GM18907 (cell line): Measurements from ENCODE around the gene SH3PXD2A.

Experiments
- ATAC-seq: cut with Tn5 transposase; IDR thresholded peaks from one replicate; pipeline ENCODE4 v1.9.1; 2021; ENCODE audit warnings: mild to moderate bottlenecking, moderate library complexity; ENCODE audit not compliant: unreplicated experiment

SH3PXD2A gene

GRCh38 chr10:103835096-103836050 lies 20.0 kb downstream of the SH3PXD2A start:
- ATAC-seq = no peak

GRCh38 chr10:103834436-103835095 lies 20.8 kb downstream of the SH3PXD2A start:
- no peak for ATAC-seq

GRCh38 chr10:103833731-103834365 lies 21.5 kb downstream of the SH3PXD2A start:
- ATAC-seq = no peak

- no peak for ATAC-seq
These were observed 22.6 kb downstream of the SH3PXD2A start for GRCh38 chr10:103832806-103833205.

GRCh38 chr10:103829838-103830465 lies 25.4 kb downstream of the SH3PXD2A start:
- ATAC-seq = no peak

GRCh38 chr10:103829278-103829677 lies 26.1 kb downstream of the SH3PXD2A start:
- ATAC-seq = no peak

- ATAC-seq = no peak
These were observed 26.7 kb downstream of the SH3PXD2A start for GRCh38 chr10:103828587-103829197.

- no peak for ATAC-seq
These were observed 27.3 kb downstream of the SH3PXD2A start for GRCh38 chr10:103828107-103828506.

- no peak for ATAC-seq
These were observed 28.5 kb downstream of the SH3PXD2A start for GRCh38 chr10:103826885-103827284.

- no peak for ATAC-seq
These were observed 31.1 kb downstream of the SH3PXD2A start for GRCh38 chr10:103824281-103824680.

GRCh38 chr10:103823706-103824272 lies 31.6 kb downstream of the SH3PXD2A start:
- ATAC-seq = no peak

GRCh38 chr10:103822800-103823199 lies 32.6 kb downstream of the SH3PXD2A start:
- ATAC-seq = no peak

- ATAC-seq = no peak
These were observed 33.2 kb downstream of the SH3PXD2A start for GRCh38 chr10:103822107-103822716.

GRCh38 chr10:103820101-103821062 lies 35.0 kb downstream of the SH3PXD2A start:
- ATAC-seq = no peak

- no peak for ATAC-seq
These were observed 35.9 kb downstream of the SH3PXD2A start for GRCh38 chr10:103819493-103819892.

GRCh38 chr10:103818765-103819374 lies 36.5 kb downstream of the SH3PXD2A start:
- no peak for ATAC-seq

GRCh38 chr10:103818105-103818504 lies 37.3 kb downstream of the SH3PXD2A start:
- ATAC-seq = no peak

- ATAC-seq = no peak
These were observed 38.9 kb downstream of the SH3PXD2A start for GRCh38 chr10:103816431-103816830.
